ENCODE data around the gene RBM33. TPM values are rescaled to one million over a fixed set of nuclear protein-coding genes. Genes with fewer than 3 reads are reported as not detected.

RBM33 gene
- total and polyA plus RNA-seq, 5 donors: 16.6 to 39.1 (median 38.0) TPM

DNA sequence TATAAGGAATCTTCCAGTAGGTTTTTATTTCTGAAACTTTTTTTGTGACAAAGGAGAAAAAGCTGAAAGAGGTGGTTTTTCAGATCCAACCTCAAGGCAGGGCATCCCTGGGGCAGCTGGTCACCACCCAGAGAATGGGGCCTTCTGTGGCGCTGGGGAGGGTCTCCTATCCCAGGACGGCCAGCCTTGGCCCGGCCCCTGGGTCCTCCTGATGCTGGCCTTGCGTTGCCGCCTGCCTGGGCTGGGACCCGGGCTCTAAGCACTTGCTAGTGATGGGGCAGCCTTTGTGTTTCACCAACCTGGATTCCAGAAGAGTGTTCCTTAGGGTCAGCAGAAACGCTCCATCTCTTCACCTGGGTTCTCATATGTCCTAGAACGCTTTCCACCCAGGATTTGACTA is 151.5 kb downstream of the RBM33 start:
- 77% methylated on average over 8 of the region's 8 CpGs for WGBS
- no peak overlapping the region for H3K4me3 ChIP-seq (ENCODE audit: low read length)
- intact Hi-C loops (cut with DNase I): loop anchor here (2.0 to 10.0 kb wide), 5 partner anchors 676 to 1026 kb away; no protein-coding TSS in a partner anchor
- H3K4me1 ChIP-seq (ENCODE audit: control insufficient read depth, insufficient read depth, low read length): no peaks in the 10 kb centered on the region
- no peaks in the 10 kb centered on the region for H3K9me3 ChIP-seq (ENCODE audit: control insufficient read depth, low read length)
- ATAC-seq (no peak), DNase-seq (peak in 1 of 3 donors; percentile 52)
- no peak overlapping the region for H3K27ac ChIP-seq (ENCODE audit: low read length)
- no peaks in the 10 kb centered on the region for H3K27me3 ChIP-seq (ENCODE audit: control insufficient read depth, insufficient read depth)

DNA sequence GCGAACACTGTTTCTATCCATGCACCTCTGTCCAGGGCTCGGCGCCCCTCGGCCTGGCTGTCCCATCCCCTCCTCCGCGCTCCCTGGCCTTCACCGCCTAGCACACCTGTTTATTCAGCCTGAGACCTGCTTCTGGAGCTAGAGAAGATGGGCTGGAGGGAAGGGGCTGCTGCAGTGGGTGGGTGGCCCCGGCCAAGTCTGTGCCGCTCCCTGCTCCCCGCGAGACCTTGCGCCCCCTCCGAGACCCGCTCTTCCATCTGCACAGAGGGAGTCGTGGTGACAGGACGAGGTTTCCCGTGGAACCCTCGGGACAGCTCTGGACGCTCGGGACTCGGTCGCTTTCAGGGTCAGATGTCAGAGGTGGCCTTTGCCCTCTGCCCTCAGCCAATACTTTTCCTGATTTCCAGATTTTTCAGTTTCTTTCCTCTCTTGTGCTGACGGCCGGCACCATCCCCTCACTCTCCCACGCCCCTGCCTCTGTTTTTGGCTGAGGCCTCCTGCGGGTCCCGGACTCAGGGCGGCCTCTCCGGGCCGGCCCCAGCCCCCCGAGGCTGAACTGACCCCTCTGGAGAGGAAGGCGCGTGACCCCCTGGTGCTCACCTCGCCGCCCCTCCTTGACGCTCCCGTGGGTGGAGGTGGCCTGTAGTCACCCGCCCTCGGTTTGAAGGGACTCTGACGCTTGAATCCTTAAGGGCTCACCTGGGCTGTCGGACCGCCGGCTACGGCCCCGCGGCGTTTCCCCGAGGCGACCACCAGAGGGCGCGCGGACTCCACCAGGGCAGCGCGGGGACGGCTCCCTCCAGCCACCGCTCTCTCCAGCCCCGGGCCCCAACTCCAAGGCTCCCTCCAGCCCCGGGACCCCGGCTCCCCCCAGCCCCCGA is 152.2 kb downstream of the RBM33 start:
- intact Hi-C loops (cut with DNase I): loop anchor here (2.0 to 10.0 kb wide), 5 partner anchors 676 to 1026 kb away; no protein-coding TSS in a partner anchor
- DNase-seq: peak; percentile 50 to 86 (median 81)
- no peaks in the 10 kb centered on the region for H3K4me1 ChIP-seq (ENCODE audit: control insufficient read depth, insufficient read depth, low read length)
- 24% methylated on average over 60 of the region's 60 CpGs for WGBS
- H3K27ac ChIP-seq (ENCODE audit: low read length): no peak overlapping the region
- H3K27me3 ChIP-seq (ENCODE audit: control insufficient read depth, insufficient read depth): no peaks in the 10 kb centered on the region
- H3K4me3 ChIP-seq (ENCODE audit: low read length): no peak overlapping the region
- ATAC-seq: peak; percentile 50 to 77
- no peaks in the 10 kb centered on the region for H3K9me3 ChIP-seq (ENCODE audit: control insufficient read depth, low read length)

DNA sequence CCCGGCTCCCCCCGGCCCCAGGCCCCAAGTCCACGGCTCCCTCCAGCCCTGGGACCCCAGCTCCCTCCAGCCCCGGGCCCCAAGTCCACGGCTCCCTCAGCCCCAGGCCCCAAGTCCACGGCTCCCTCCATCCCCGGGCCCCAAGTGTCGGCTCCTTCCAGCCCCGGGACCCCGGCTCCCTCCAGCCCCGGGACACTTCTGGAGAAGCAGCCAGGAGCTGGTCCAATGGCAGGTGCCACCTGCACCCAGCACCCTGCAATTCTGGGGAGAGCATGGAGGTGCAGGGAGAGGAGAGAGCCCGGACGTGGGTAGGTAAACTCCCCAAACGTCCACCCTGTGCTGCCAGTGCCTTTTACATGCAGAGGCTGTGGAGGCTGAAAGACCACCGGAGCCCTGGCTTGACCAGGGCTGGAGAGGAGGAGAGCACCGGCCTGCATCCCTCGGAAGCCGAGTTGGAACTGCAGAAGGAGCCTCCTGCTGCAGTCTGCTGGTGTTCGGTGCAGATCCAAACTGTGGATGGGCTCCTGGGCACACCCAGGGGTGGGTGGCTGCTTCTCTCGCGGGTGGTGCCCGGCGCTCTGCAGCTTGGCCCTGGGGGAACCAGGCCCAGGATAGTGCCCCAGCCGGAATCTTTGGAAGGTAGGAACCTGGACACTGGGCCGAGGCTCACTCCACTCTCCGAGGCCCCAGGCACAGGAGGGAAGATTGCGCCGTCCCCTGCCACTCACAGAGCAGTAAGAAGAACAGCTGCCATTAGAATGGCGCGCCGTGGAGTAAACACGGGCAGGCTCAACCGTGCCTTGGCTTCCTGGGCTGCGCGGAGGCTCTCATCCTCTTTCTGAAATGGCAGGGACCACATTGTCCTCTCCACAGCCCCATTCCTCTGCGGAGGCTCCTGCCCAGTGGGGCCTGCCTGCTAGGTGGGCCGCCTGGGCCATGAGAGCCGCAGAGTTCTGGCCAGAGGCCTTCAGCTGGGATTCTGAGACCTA is 153.1 kb downstream of the RBM33 start:
- H3K9me3 ChIP-seq (ENCODE audit: control insufficient read depth, low read length): no peaks in the 10 kb centered on the region
- no peaks in the 10 kb centered on the region for H3K27me3 ChIP-seq (ENCODE audit: control insufficient read depth, insufficient read depth)
- 67% methylated on average over 38 of the region's 38 CpGs for WGBS
- intact Hi-C loops (cut with DNase I): loop anchor here (2.0 to 10.0 kb wide), 5 partner anchors 675 to 1025 kb away; no protein-coding TSS in a partner anchor
- no peaks in the 10 kb centered on the region for H3K4me1 ChIP-seq (ENCODE audit: control insufficient read depth, insufficient read depth, low read length)
- DNase-seq (peak in 1 of 3 donors; percentile 46), ATAC-seq (peak in 1 of 2 donors; percentile 45)
- H3K4me3 ChIP-seq (ENCODE audit: low read length): no peak overlapping the region
- H3K27ac ChIP-seq (ENCODE audit: low read length): no peak overlapping the region

DNA sequence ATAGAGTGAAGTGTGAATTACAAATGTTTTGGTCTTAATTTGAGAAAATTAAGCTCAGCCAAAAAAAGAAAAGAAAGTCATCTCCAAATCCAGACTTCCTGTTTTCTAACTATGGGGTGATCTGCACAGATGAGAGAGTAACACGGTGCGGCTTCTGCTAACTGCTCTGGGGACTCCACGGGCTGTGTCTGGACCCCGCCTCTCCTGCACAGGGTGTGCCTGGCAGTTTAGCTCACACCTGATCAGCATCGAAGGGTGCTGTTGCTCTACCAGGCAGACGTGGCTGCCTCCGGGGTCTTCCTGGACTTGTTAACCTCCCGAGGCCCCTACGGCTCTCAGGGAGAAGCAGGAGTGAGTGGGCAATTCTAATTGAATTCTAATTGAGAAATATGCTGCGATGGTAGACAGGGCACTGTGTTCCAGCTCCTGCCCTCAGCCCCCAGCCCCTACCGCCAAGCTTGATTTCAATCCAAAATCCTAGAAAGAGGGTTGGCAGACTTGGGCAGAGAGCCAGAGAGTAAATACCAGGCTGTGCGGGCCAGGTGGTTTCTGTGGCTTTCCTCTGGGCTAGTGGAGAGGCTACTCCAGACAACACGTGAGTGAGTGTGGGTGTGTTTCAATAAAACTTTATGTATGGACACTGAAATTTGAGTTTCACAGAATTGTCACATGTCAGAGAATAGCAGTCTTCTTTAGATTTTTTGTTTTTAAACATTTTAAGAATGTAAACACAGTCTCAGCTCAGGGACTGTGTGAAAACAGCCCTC is 154.4 kb downstream of the RBM33 start:
- DNase-seq (peak in 1 of 3 donors; percentile 3), ATAC-seq (no peak)
- 66% methylated on average over 13 of the region's 13 CpGs for WGBS

GRCh38 chr7:155799514-155799913 is 155.1 kb downstream of the RBM33 start:
- no peaks in the 10 kb centered on the region for H3K27me3 ChIP-seq (ENCODE audit: control insufficient read depth, insufficient read depth)
- 31% methylated on average over 19 of the region's 19 CpGs for WGBS
- no peak overlapping the region for H3K4me3 ChIP-seq (ENCODE audit: low read length)
- H3K27ac ChIP-seq (ENCODE audit: low read length): no peak overlapping the region
- intact Hi-C loops (cut with DNase I): loop anchor here in 3 of 4 donors (5.0 to 10.0 kb wide), 4 partner anchors 673 to 1023 kb away; no protein-coding TSS in a partner anchor
- DNase-seq (peak in 2 of 3 donors; percentile 63 to 78), ATAC-seq (peak in 1 of 2 donors; percentile 14)
- no peaks in the 10 kb centered on the region for H3K4me1 ChIP-seq (ENCODE audit: control insufficient read depth, insufficient read depth, low read length)
- H3K9me3 ChIP-seq (ENCODE audit: control insufficient read depth, low read length): no peaks in the 10 kb centered on the region

More for the DNA sequence above, 154.4 kb downstream of the RBM33 start:
- Histone ChIP-seq H3K27me3 (ENCODE audit: control insufficient read depth, insufficient read depth) (no peaks in the 10 kb centered on the region), H3K9me3 (ENCODE audit: control insufficient read depth, low read length) (no peaks in the 10 kb centered on the region), H3K27ac (ENCODE audit: low read length) (no peak overlapping the region), H3K4me3 (ENCODE audit: low read length) (no peak overlapping the region), H3K4me1 (ENCODE audit: control insufficient read depth, insufficient read depth, low read length) (no peaks in the 10 kb centered on the region)
- intact Hi-C loops (cut with DNase I): loop anchor here in 3 of 4 donors (5.0 to 10.0 kb wide), 4 partner anchors 673 to 1023 kb away; no protein-coding TSS in a partner anchor

GRCh38 chr7:155800301-155800700 is 155.8 kb downstream of the RBM33 start:
- 84% methylated on average over 11 of the region's 11 CpGs for WGBS

DNA sequence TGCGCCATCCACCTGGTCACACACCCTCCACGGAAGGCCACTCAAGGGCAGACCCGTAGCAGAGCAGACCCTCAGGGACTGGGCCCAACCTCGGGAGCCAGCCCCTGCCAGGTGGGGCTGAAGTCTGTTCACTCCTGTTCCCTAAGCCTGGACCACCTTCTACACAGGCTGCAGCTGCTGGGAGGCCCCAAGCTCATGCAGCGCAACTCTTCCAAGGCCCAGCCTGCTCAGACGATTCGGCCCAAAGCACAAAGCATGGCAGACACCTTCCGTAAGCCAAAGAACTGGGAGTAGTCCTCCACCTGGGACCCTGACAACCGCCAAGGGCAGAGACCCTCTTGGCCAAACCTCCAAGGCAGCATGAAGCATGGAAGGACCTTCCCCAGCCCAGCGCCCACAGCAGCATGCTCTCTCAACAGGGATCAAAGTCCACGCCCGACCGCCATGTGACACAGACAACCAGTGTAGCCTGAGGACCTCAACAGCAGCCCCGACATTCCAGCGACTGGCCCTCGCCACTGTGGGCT is 156.3 kb downstream of the RBM33 start:
- intact Hi-C loops (cut with DNase I): no loop called here
- DNase-seq: peak in 1 of 3 donors; percentile 10
- no peaks in the 10 kb centered on the region for H3K27me3 ChIP-seq (ENCODE audit: control insufficient read depth, insufficient read depth)
- H3K4me1 ChIP-seq (ENCODE audit: control insufficient read depth, insufficient read depth, low read length): peaks cover 4% of the 10 kb centered on the region
- H3K9me3 ChIP-seq (ENCODE audit: control insufficient read depth, low read length): no peaks in the 10 kb centered on the region
- ATAC-seq: no peak
- WGBS: 84% methylated on average over 16 of the region's 16 CpGs
- no peak overlapping the region for H3K4me3 ChIP-seq (ENCODE audit: low read length)
- H3K27ac ChIP-seq (ENCODE audit: low read length): no peak overlapping the region

More at GRCh38 chr7:155800301-155800700, 155.8 kb downstream of the RBM33 start:
- intact Hi-C loops (cut with DNase I): no loop called here
- ATAC-seq (no peak), DNase-seq (no peak)
- Histone ChIP-seq H3K4me3 (ENCODE audit: low read length) (no peak overlapping the region), H3K4me1 (ENCODE audit: control insufficient read depth, insufficient read depth, low read length) (peaks cover 3% of the 10 kb centered on the region), H3K27ac (ENCODE audit: low read length) (no peak overlapping the region), H3K27me3 (ENCODE audit: control insufficient read depth, insufficient read depth) (no peaks in the 10 kb centered on the region), H3K9me3 (ENCODE audit: control insufficient read depth, low read length) (no peaks in the 10 kb centered on the region)

DNA sequence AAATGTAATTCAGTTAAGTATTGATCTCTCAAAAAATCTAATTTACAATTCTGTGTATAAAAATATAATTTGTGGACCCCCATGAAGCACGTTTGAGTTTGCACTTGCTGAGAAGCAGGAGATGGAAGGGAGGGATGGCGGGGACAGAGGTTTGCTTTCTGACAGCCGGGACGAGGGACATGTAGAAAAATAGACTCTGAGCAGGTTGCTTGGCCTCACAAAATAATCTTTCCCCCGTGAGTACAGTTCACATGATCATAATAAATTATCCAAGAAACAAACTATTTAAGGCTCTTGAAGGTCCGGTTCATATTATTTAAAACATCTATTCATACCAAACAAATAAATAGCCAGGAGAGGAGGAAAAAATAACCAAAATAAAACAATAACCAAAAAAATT is 157.8 kb downstream of the RBM33 start:
- intact Hi-C loops (cut with DNase I): no loop called here
- ATAC-seq (no peak), DNase-seq (no peak)
- Histone ChIP-seq H3K27me3 (ENCODE audit: control insufficient read depth, insufficient read depth) (no peaks in the 10 kb centered on the region), H3K27ac (ENCODE audit: low read length) (no peak overlapping the region), H3K4me3 (ENCODE audit: low read length) (no peak overlapping the region), H3K4me1 (ENCODE audit: control insufficient read depth, insufficient read depth, low read length) (peaks cover 6% of the 10 kb centered on the region), H3K9me3 (ENCODE audit: control insufficient read depth, low read length) (no peaks in the 10 kb centered on the region)
- WGBS: 30% methylated on average over 6 of the region's 6 CpGs

GRCh38 chr7:155802906-155803417 is 158.5 kb downstream of the RBM33 start:
- no peak overlapping the region for H3K27ac ChIP-seq (ENCODE audit: low read length)
- WGBS: 4% methylated on average over 70 of the region's 70 CpGs
- DNase-seq: peak in 2 of 3 donors; percentile 7 to 18
- H3K27me3 ChIP-seq (ENCODE audit: control insufficient read depth, insufficient read depth): no peaks in the 10 kb centered on the region
- intact Hi-C loops (cut with DNase I): no loop called here
- no peak for ATAC-seq
- no peaks in the 10 kb centered on the region for H3K9me3 ChIP-seq (ENCODE audit: control insufficient read depth, low read length)
- H3K4me1 ChIP-seq (ENCODE audit: control insufficient read depth, insufficient read depth, low read length): peaks cover 6% of the 10 kb centered on the region
- H3K4me3 ChIP-seq (ENCODE audit: low read length): no peak overlapping the region
